Esophagus squamous epithelium (tissue), 4 donors: ENCODE measurements around the gene USH2A.

Experiments
- POLR2A ChIP-seq, 4 donors: fragments of 450-650 bp; IDR thresholded peaks; one replicate each; pipeline ENCODE4 v1.6.1; 2017; ENCODE audit warnings: antibody characterized with exemption in 4 of 4, mild to moderate bottlenecking in 4 of 4, moderate library complexity in 3 of 4
- TF ChIP-seq, protein P1 (sequence below), 6 experiments: fragments of 450-650 bp in 4 of 6; fragments of 200-600 bp in 2 of 6; sonication (generic) in 2 of 6; IDR thresholded peaks; one replicate each; pipeline ENCODE4 v1.5.1; 2016 to 2019; ENCODE audit warnings: antibody characterized with exemption in 6 of 6, mild to moderate bottlenecking in 4 of 6, moderate library complexity in 4 of 6

GRCh38 chr1:215970406-215970805 lies 452.8 kb downstream of the USH2A start:
- TF ChIP-seq, protein P1, sequence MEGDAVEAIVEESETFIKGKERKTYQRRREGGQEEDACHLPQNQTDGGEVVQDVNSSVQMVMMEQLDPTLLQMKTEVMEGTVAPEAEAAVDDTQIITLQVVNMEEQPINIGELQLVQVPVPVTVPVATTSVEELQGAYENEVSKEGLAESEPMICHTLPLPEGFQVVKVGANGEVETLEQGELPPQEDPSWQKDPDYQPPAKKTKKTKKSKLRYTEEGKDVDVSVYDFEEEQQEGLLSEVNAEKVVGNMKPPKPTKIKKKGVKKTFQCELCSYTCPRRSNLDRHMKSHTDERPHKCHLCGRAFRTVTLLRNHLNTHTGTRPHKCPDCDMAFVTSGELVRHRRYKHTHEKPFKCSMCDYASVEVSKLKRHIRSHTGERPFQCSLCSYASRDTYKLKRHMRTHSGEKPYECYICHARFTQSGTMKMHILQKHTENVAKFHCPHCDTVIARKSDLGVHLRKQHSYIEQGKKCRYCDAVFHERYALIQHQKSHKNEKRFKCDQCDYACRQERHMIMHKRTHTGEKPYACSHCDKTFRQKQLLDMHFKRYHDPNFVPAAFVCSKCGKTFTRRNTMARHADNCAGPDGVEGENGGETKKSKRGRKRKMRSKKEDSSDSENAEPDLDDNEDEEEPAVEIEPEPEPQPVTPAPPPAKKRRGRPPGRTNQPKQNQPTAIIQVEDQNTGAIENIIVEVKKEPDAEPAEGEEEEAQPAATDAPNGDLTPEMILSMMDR (IDR thresholded peaks at IDR 0.05) = no peak
- TF ChIP-seq POLR2A (IDR thresholded peaks at IDR 0.05) = no peak
